Peyer's patch (tissue), 4 donors: ENCODE data around the gene THRAP3.

Experiments
- POLR2A ChIP-seq, 2 donors: fragments of 450-650 bp; IDR thresholded peaks; one replicate each; pipeline ENCODE4 v1.5.1; 2017; ENCODE audit warnings: antibody characterized with exemption in 2 of 2, mild to moderate bottlenecking in 2 of 2, moderate library complexity in 2 of 2
- TF ChIP-seq, protein P1 (sequence below), 6 experiments: fragments of 450-650 bp in 4 of 6; fragments of 200-600 bp in 2 of 6; sonication (generic) in 1 of 6; IDR thresholded peaks; one replicate each; pipeline ENCODE4 v1.5.1; 2017 to 2019; ENCODE audit warnings: antibody characterized with exemption in 6 of 6, mild to moderate bottlenecking in 3 of 6, moderate library complexity in 1 of 6

DNA sequence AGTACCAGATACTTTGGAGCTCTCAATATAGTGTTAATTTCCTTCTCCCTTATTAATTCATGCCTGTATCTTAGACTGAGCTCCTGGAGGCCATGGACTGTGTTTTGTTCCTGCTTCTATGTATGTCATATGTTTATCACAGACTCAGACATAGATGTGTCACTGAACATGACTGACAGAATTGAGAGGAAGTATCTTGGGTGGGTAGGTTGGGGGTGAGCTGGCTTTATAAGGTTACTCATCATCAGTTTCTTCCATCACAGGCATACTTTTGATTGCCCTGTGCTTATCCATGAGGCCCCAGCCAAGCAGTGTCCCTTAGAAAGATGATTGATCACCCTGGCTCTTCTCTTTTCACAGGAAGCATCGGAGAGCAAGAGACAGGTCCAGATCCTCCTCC, 76.3 kb downstream of the THRAP3 start:
- TF ChIP-seq, protein P1, sequence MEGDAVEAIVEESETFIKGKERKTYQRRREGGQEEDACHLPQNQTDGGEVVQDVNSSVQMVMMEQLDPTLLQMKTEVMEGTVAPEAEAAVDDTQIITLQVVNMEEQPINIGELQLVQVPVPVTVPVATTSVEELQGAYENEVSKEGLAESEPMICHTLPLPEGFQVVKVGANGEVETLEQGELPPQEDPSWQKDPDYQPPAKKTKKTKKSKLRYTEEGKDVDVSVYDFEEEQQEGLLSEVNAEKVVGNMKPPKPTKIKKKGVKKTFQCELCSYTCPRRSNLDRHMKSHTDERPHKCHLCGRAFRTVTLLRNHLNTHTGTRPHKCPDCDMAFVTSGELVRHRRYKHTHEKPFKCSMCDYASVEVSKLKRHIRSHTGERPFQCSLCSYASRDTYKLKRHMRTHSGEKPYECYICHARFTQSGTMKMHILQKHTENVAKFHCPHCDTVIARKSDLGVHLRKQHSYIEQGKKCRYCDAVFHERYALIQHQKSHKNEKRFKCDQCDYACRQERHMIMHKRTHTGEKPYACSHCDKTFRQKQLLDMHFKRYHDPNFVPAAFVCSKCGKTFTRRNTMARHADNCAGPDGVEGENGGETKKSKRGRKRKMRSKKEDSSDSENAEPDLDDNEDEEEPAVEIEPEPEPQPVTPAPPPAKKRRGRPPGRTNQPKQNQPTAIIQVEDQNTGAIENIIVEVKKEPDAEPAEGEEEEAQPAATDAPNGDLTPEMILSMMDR (IDR thresholded peaks at IDR 0.05), result no peak
- TF ChIP-seq POLR2A (IDR thresholded peaks at IDR 0.05), result no peak
